GM21390 (cell line): Measurements from ENCODE around the gene OTOF.
"Not testable (repeated sequence)": the region's sequence is repeated elsewhere in the genome, so short reads cannot be mapped to it uniquely, and the experiment has no call there.

Experiments used
- ATAC-seq: cut with Tn5 transposase; IDR thresholded peaks from one replicate; pipeline ENCODE4 v1.9.1; 2021; ENCODE audit not compliant: unreplicated experiment

Gene OTOF

DNA sequence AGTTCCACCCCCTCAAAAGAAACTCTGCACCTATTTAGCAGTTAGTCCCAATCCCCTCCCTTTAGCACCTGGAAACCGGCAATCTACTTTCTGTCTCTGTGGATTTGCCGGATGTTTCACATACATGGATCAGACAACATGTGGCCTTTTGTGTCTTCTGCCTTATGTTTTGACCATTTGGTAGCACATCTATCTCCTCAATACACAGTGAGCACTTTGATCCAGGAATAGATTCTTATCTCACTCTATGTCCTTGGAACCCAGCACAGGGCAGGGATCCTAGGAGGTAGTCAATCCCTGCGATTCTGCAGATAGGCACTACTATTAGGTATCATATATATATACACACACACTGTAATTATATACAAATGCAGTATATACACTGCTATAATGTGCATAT lies 3.8 kb upstream of the OTOF start:
- ATAC-seq: no peak

DNA sequence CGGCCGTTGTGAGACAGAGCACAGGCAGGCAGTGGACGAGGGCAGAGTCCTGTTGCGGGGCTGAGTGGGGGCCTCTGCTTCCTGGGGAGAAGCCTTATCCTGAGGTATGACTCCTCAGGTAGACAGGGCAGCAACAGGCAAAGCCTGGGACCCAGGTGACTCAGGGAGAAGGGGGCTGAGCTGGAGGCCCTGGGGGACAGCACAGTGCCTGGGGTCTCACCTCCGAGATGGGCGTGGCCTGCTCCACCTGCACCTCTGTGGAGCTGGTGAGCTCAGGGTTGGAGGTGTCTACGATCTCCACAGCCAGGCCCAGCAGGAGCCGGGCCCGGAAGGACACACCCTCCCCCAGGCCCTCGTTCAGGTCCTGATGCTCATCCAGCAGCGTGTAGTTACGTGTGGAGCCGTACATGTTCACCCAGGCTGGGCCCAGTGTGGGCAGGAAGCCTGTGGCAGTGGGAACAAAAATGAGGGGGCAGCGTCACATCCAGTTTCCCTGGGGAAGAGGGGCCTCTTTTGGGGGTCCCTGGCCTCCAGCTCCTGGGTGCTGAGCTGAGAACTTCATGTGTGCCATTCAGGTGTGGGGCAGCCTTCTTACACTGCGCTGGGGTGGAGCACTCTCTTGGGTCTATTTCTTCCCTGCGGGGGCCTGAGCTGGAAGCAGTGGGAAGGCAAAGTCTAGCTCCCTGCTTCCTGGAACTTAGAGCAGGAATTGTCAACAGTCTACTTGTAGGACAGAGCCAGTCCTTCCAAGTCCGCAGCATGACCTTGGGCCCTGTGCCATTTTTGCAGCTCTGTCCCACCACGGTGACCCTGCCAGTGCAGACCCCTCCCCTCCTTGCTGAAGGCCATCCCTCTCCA lies 2.9 kb upstream of the OTOF start:
- ATAC-seq: no peak

DNA sequence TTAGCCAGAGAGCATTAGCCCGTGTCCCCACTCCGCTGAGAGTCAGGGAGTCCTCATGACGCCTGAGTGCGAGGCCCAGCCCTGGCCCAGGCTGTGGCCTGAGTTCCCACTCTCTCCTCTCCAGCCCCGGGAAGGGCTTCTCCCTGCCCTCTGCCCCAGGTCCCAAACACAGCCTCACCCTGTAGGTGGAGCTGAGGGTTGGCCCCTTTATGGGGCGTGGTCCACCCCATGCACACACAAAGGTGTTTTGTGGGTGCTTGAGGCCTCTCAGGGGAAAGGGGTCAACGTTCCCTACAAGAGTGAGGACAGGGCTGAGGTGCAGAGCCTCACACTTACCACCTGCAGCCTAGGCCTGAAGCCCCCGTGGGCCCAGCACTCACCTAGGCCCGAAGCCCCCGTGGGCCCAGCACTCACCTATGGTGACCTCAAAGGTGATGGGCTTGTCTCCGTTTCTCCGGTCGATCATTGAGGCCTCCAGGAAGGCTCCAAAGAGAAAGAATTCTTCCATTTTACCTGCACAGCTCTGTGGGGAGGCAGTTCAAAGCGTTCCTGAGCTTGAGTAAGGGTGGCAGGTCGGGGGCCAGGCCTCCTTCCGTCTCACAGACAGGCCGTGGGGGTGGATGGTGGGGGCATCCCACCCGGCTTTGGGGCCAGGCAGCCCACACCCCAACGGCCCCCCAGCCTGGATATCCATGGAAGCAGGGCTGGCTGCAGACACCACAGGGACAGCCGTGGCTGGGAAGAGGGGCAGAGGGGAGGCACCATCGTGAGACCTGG lies 2.1 kb upstream of the OTOF start:
- no peak for ATAC-seq

DNA sequence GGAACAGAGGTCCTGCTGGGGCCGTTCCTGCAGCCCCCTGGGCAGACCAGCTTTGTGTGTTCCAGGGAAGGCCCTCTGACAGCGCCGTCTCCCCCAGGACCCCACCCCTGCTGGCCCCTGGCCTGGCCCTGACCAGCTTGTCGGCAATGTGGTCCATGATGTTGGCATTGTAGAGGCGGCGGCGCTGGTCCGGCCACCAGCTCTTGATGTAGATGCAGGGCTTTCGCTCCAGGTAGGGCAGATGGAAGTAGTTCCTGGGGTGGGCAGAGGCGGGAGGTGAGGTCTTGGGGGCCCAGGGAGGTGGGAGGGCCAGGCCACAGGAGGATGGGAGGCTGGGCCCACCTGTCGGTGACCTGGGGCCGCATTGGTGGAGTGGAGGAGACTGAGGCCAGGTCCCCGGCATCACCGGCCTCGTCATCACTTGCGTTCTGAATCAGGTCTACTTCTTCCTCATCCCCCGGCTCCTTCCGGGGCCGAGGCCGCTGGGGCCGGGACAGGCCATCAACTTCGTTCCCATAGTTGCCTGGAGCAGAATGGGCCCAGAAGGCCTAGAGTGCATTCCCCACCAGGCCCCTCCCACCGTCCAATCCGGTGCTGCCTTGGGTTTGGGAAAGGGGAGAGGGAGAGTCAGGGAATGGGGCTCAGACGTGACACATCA lies 1.3 kb upstream of the OTOF start:
- ATAC-seq: no peak

DNA sequence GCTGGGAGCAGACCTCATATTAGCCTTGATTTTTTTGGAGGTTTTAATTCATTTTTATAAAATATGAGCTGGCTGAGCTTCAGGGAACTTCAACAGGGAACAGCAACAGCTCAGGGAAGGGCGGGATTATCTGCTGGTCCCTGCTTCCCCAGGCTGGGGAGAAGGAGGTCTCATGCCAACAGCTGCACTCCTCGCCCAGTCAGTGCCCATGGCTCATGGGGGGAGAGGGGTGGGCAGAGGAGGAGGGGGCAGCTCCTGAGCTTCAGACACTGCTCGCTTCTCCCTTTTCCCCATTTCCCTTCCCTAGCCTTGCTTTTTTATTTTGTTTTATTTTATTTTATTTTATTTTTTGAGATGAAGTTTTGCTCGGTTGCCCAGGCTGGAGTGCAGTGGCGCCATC lies 442 bp upstream of the OTOF start:
- no peak for ATAC-seq

DNA sequence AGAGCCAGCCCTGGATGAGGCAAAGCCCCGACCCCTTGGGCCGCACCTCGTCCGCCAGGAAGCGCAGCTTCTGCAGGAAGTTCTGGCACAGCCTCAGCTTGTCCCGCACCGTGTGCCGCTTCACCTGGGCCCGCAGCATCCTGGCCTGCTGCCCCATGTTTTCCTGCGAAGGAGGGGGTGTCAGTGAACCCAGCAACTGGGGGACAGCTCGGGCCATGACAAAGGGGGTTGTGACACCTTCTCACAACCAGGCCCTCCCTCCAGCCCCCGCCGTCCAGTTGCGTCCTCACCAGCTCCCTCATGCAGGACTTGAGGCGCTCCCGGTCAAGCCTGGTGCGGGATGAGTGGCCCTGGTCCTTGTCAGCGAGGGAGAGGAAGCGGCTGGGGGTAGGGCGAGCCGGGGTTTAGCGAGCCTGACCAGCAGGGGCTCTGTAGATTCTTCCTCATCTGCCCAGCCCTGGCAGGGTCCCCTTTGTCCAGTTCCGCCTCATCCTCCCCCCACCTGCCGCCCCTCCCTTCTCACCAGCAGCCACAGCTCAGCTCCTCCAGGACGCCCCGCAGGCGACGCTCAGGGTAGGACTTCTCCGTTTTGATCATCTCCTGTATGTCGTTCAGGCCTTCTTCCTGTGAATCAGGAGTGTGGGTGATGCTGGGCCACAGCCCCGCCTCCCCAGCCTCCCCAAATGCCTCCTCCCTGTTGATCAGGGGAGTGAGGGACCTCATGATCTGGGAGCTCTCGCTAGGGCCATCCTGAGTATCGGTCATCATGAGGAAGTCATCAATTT lies 606 bp downstream of the OTOF start:
- ATAC-seq: no peak

DNA sequence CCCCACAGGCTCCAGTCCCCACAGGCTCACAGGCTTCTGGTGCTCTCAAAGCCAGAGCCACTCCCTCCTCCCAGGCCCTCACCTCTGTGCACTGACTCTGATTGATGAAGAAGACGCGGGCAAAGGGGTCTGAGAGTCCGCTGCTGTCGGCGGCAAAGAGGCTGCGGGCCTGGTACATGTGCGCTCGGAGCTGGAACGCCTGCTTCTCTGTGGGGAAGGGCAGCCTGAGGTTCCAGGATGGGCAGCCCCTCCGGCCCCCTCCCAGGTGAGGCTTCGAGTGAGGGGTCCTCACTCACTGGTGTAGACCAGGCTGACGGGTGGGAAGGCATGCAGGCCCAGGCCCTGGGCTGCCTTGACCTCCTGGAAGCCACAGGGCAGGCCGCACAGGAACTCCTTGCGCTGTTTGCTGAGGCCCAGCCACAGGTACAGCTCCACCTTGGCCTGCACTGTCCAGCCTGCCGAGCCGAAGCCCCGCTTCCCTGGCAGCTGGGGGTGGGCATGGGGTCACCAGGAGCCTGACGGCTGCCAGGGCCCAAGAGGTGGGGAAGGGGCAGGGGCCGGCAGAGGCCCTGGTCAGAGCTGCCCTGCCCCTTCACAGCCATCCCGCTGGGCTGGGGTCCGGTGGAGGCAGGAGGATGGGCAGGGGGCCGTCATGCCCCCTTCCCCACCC lies 2.0 kb downstream of the OTOF start:
- no peak for ATAC-seq

DNA sequence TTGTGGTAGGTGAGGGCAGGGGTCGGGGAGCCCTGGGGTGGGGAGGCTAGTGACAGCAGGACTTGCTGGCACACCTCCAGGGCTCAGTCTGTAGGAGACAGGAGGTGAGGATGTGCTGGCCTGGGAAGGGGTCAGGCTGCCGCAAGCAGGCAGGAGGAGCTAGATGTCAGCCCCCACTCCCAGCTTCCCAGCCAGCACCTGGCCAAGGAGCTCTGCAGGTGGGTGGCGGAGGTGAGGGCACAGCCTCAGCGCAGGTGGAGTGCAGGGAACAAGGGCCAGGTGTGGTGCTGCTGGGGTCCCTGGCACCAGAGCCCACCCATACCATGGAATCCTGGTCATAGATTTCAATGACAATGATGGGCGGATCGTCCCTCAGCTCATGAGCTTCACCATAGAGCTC lies 2.9 kb downstream of the OTOF start:
- no peak for ATAC-seq

DNA sequence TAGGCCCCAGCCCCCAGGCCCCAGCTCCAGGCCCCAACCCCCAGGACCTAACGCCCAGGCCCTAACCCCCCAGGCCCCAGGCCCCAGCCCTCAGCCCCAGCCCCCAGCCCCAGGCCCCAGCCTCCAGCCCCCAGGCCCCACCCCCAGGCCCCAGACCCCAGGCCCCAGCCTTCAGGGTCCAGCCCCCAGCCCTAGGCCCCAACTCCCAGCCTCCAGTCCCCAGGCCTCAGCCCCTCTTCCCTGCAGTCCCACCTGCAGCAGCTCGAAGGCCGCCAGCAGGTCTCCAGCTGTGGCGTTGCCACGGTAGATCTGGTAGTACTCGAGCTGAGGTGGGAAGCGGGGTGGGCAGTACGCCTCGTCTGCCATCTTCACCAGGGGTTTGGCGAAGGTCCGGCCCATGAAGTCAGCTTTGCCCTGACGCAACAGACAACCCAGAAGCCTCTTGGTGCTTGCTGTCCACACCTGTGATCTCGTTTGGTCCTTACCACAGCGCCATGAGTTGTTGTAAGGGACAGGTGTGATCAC lies 3.6 kb downstream of the OTOF start:
- no peak for ATAC-seq

DNA sequence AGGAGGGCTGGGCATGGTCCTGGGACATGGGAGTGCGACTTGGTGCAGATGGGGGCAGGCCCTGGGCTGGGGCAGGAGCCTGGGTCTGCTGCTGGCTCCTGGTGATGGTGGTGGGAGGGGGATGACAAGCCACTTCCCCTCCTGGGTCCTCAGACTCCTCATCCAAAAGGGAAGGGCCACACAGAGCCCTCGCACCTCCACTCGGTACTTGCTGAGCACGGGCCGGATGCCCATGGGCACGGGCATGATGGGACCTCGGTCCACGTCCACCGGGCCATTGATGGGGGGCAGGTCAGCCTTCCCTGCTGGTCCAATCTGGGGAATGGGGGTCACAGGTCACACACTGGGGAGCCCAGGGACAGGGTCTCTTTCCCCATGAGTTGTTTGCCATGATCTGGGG lies 4.1 kb downstream of the OTOF start:
- ATAC-seq: no peak

DNA sequence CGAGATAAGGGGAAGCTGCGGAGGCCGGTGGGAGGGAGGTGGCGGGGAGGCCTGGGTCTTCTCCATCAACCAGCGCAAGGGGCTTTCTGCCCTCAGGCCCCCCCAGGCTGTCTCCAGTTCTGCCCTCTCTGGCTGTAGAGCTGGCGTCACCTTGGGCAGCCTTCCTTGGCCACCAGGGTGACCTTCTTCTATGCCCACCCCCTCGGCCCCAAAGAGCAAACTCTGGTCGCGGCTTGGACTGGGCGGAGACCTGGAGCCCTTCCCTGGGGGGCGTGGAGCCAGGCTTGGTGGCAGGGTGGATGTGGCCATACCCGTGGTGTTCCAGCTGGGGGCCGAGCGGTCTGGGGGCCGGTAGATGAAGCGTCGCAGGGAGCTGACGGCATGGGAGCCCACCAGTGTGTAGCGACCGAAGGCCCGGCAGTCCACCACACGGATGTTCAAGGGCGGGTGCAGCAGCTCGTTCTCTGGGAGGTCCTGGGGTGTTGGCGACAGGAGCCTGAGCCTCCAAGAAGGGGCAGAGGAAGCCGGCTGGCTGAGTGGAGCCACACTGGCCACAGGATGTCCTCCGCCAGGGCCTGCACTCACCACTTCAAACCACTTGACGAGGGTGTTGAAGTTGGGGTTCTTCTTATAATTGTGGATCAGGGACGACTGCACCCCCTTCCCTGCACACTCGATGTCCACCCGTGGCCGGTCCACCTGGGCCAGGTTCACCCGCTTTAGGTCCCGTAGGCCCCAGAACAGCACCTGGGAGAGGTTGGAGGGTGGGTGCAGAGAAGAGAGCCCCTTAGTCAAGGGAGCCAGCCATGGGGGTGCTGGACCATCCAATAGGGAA lies 4.9 kb downstream of the OTOF start:
- no peak for ATAC-seq

DNA sequence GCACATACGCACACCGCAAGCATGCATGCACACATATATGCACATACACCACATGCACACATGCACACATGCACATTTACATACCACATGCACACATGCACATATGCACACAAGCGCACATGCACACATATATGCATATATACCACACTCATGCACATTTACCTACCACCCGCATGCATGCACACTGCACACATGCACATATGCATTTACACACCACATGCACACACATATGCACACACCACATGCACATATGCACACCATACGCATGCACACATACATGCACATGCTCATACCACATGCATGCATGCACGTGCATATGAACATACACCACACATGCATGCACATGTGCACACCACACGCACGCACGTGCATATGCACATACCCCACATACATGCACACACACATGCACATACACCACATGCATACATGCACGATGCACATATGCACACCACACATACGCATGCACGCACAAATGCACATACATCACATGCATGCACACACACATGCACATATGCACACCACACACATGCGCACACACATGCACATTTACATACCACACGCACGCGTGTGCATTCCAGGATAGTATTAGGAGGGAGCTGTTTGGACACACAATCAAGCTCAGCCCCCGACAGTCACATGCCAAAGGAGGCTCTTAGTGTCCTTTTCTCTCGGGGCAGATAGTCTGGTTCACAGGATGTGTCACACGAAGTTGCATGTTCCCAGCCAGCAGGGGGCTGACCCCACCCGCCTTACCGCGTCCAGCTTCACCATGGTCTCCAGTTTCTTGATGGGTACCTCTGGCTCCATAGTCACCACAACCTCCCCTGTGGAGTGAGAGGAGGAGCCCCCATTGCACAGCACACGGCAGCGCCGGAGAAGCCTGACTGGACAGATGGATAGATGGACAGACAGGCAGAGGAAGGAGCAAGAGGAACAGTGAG lies 5.9 kb downstream of the OTOF start:
- no peak for ATAC-seq

DNA sequence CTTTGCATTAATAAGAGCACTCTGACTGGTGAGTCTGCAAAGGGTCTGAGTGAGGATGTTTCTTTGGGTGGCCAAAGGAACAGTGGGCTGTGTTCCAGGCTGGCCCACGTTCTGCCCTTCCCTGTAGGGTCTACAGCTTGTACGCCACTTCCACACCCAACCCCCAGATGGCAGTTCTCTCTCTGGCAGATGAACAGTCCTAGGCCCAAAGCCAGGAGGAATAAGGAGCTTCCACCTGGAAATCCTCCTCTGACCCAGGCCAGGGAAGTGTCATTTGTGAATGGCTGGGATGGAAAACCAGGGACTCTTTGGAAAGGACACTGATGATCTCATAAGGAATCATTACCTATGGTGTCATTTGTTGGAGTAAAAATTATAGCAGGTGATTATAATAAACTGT lies 6.6 kb downstream of the OTOF start:
- no peak for ATAC-seq

DNA sequence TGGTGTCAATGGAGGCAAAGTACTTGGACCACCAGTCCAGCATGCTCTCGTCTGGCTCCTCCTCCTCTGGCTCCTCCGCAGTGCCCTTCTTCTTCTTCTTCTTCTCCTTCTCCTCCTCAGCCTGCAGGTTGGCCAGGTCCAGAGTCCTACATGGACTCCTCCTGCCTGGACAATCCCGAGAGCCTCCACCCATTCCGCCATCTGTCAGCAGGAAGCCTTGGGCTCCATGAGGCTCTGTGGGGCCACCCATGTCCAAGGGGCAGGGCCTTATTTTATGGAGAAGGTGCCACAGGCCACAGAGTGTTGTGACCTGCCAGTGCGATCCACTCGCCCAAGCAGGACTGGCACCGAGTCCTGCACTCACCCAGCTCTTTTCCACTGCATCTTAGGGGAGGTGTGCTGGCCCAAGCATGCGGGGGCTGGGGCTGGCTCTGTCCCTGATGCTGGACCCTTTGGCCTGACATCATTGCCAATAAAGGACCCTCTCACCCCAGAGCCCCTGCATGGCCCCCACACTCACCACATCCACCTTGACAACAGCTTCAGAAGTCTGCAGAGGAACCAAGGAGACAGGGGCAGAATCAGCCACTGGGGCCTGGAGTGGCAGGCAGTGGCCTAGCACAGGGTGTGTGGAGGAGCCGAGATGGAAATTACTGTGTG lies 7.2 kb downstream of the OTOF start:
- ATAC-seq: no peak

DNA sequence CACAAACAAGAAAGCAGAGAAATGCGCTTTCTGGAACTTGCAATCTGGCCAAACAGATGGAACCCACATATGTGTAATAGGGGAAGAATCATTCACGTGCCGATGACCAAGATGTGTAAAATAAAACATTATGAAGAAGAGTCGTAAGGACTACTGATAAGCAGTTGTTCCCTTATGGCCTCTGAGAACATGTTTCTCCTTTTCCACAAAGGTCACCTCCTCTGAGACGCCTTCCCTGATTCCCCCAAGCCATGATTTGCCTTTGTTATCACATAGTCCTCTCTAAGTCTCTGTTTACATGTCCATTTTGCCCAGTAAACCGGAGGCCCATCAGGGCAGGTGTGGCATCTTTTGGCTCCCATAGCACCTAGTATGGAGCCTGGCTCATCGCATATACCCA lies 8.0 kb downstream of the OTOF start:
- ATAC-seq: no peak

DNA sequence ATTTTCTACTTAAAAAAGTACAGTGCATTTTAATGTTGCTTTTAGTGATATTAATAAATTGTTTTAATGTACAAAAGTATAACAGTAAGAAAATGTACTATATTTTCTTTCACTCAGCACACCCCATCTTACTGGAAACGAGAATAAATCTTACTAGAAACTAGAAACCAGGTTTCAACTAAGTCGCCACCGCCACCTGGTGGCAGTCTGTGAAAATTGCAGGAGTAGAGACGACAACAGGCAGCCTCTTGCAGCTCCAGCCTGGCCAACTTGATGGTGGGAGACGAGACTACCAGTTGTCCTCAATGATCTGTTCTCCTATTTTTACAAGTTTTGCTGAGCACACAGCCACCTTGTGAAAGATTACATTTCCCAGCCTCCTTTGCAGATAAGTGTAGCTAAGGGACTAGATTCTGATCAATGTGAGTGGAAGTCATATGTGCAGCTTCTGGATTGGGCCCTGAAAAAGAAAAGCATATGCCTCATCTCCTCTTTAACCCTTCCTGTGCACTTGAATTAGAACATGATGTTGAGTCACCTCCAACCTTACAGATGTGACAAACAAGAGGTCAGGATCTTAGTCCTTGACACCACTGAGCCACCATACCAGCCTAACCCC lies 8.7 kb downstream of the OTOF start:
- ATAC-seq: no peak

DNA sequence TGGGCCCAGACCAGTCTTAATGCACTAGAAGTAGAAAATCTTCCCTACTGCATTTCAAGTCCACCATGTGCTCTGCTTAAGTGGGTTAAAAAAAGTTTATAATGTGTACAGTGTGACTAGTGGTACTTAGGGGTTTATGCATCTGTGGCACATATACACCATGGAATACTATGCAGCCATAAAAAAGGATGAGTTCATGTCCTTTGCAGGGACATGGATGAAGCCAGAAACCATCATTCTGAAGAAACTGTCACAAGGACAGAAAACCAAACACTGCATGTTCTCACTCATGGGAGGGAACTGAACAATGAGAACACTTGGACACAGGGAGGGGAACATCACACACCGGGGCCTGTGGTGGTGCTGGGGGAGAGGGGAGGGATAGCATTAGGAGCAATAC lies 9.4 kb downstream of the OTOF start:
- not testable (repeated sequence) for ATAC-seq
